DMS79 treated with DMSO at 0.1 percent for 48 hours (cell line): Measurements from ENCODE around the gene POMGNT1.
"Not testable (repeated sequence)": the region's sequence is repeated elsewhere in the genome, so short reads cannot be mapped to it uniquely, and the experiment has no call there.

Source experiments
- DNase-seq: peaks from one replicate; lab custom pipeline; 2025; lab: John Stamatoyannopoulos, UW

Gene POMGNT1

GRCh38 chr1:46197964-46198811 is at the start of gene POMGNT1:
POMGNT1 (minus strand) TSS chr1:46198434; CDS start chr1:46197821, 613 bp downstream.
- peak; percentile 60 for DNase-seq

GRCh38 chr1:46247436-46248121 is 49.3 kb upstream of the POMGNT1 start, which contains the start of gene RAD54L:
RAD54L (plus strand) TSS chr1:46247763; CDS start chr1:46248406, 643 bp downstream.
- peak; percentile 99 for DNase-seq

- DNase-seq, result peak; percentile 78
Measured at GRCh38 chr1:46246548-46247435, 48.6 kb upstream of the POMGNT1 start.

- DNase-seq, result not testable (repeated sequence)
Measured at GRCh38 chr1:46246136-46246535, 47.9 kb upstream of the POMGNT1 start.

- no peak for DNase-seq
Measured at GRCh38 chr1:46244656-46245371, 46.6 kb upstream of the POMGNT1 start.

GRCh38 chr1:46243831-46244230 is 45.6 kb upstream of the POMGNT1 start:
- DNase-seq, result not testable (repeated sequence)

GRCh38 chr1:46242918-46243317 is 44.7 kb upstream of the POMGNT1 start:
- no peak for DNase-seq

GRCh38 chr1:46241733-46242132 is 43.5 kb upstream of the POMGNT1 start:
- not testable (repeated sequence) for DNase-seq

- not testable (repeated sequence) for DNase-seq
Measured at GRCh38 chr1:46238865-46239264, 40.6 kb upstream of the POMGNT1 start.

GRCh38 chr1:46236882-46237281 is 38.6 kb upstream of the POMGNT1 start:
- DNase-seq, result no peak

GRCh38 chr1:46231231-46231630 is 33.0 kb upstream of the POMGNT1 start:
- not testable (repeated sequence) for DNase-seq

- DNase-seq, result no peak
Measured at GRCh38 chr1:46224966-46225365, 26.7 kb upstream of the POMGNT1 start.

- DNase-seq, result peak; percentile 82
Measured at GRCh38 chr1:46223472-46223943, 25.3 kb upstream of the POMGNT1 start.

GRCh38 chr1:46223055-46223454 is 24.8 kb upstream of the POMGNT1 start:
- DNase-seq, result not testable (repeated sequence)

GRCh38 chr1:46221749-46222148 is 23.5 kb upstream of the POMGNT1 start:
- no peak for DNase-seq

- no peak for DNase-seq
Measured at GRCh38 chr1:46220808-46221207, 22.6 kb upstream of the POMGNT1 start.

GRCh38 chr1:46219551-46220520 is 21.6 kb upstream of the POMGNT1 start:
- peak; percentile 24 for DNase-seq

GRCh38 chr1:46218443-46218842 is 20.2 kb upstream of the POMGNT1 start:
- peak; percentile 99 for DNase-seq

GRCh38 chr1:46215504-46215903 is 17.3 kb upstream of the POMGNT1 start:
- no peak for DNase-seq

- DNase-seq, result no peak
Measured at GRCh38 chr1:46211051-46211450, 12.8 kb upstream of the POMGNT1 start.
